ENCODE results near the gene MYL12B.

The MYL12B gene

DNA sequence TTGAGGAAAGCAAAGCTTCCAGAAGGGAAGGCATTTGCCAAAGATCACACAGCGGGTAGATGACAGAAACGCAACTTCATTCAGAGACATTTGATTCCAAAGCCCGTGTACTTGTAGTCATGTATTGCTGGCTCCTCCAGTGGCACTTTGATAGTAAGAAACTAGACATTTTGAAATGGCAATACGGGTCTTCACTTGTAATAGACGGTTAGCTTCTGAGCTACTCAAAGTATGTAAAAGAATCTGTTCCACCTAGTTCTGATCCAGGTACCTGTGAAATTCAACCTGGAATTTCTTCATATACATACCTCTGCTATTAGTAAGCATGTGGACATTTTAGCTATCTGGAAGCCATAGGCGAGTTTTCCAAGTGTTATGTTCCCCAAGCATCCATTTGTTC, 40.4 kb upstream of the MYL12B start:
- TF ChIP-seq RBAK (tag by site-specific recombination; IDR thresholded peaks at IDR 0.05) (no peak), ZBTB7A (tag by site-specific recombination; IDR thresholded peaks at IDR 0.05; ENCODE audit: low read depth) (no peak), ZNF202 (tag by site-specific recombination; IDR thresholded peaks at IDR 0.05; ENCODE audit: borderline replicate concordance) (no peak), ZNF114 (tag by site-specific recombination; IDR thresholded peaks at IDR 0.05) (no peak), ZNF169 (tag by site-specific recombination; IDR thresholded peaks at IDR 0.05) (no peak), TCF7L2 (IDR thresholded peaks at IDR 0.05; ENCODE audit: borderline replicate concordance, low read depth, low read length) (no peak), ZNF843 (tag by site-specific recombination; IDR thresholded peaks at IDR 0.05) (no peak), ZNF133 (tag by site-specific recombination; IDR thresholded peaks at IDR 0.05) (no peak), ZSCAN16 (tag by site-specific recombination; IDR thresholded peaks at IDR 0.05) (no peak), ZNF433 (tag by site-specific recombination; IDR thresholded peaks at IDR 0.05; ENCODE audit: low read depth) (no peak), ZNF48 (tag by site-specific recombination; IDR thresholded peaks at IDR 0.05) (no peak)
- TF ChIP-seq, protein P1, sequence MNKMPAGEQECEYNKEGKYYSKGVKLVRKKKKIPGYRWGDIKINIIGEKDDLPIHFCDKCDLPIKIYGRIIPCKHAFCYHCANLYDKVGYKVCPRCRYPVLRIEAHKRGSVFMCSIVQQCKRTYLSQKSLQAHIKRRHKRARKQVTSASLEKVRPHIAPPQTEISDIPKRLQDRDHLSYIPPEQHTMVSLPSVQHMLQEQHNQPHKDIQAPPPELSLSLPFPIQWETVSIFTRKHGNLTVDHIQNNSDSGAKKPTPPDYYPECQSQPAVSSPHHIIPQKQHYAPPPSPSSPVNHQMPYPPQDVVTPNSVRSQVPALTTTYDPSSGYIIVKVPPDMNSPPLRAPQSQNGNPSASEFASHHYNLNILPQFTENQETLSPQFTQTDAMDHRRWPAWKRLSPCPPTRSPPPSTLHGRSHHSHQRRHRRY (tag by site-specific recombination; IDR thresholded peaks at IDR 0.05): no peak
- TF ChIP-seq, protein P2, sequence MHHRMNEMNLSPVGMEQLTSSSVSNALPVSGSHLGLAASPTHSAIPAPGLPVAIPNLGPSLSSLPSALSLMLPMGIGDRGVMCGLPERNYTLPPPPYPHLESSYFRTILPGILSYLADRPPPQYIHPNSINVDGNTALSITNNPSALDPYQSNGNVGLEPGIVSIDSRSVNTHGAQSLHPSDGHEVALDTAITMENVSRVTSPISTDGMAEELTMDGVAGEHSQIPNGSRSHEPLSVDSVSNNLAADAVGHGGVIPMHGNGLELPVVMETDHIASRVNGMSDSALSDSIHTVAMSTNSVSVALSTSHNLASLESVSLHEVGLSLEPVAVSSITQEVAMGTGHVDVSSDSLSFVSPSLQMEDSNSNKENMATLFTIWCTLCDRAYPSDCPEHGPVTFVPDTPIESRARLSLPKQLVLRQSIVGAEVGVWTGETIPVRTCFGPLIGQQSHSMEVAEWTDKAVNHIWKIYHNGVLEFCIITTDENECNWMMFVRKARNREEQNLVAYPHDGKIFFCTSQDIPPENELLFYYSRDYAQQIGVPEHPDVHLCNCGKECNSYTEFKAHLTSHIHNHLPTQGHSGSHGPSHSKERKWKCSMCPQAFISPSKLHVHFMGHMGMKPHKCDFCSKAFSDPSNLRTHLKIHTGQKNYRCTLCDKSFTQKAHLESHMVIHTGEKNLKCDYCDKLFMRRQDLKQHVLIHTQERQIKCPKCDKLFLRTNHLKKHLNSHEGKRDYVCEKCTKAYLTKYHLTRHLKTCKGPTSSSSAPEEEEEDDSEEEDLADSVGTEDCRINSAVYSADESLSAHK (tag by site-specific recombination; IDR thresholded peaks at IDR 0.05): no peak
- TF ChIP-seq, protein P3, sequence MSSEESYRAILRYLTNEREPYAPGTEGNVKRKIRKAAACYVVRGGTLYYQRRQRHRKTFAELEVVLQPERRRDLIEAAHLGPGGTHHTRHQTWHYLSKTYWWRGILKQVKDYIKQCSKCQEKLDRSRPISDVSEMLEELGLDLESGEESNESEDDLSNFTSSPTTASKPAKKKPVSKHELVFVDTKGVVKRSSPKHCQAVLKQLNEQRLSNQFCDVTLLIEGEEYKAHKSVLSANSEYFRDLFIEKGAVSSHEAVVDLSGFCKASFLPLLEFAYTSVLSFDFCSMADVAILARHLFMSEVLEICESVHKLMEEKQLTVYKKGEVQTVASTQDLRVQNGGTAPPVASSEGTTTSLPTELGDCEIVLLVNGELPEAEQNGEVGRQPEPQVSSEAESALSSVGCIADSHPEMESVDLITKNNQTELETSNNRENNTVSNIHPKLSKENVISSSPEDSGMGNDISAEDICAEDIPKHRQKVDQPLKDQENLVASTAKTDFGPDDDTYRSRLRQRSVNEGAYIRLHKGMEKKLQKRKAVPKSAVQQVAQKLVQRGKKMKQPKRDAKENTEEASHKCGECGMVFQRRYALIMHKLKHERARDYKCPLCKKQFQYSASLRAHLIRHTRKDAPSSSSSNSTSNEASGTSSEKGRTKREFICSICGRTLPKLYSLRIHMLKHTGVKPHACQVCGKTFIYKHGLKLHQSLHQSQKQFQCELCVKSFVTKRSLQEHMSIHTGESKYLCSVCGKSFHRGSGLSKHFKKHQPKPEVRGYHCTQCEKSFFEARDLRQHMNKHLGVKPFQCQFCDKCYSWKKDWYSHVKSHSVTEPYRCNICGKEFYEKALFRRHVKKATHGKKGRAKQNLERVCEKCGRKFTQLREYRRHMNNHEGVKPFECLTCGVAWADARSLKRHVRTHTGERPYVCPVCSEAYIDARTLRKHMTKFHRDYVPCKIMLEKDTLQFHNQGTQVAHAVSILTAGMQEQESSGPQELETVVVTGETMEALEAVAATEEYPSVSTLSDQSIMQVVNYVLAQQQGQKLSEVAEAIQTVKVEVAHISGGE (tag by site-specific recombination; conservative IDR thresholded peaks at IDR 0.05; ENCODE audit: low read depth): no peak
- TF ChIP-seq, protein P4, sequence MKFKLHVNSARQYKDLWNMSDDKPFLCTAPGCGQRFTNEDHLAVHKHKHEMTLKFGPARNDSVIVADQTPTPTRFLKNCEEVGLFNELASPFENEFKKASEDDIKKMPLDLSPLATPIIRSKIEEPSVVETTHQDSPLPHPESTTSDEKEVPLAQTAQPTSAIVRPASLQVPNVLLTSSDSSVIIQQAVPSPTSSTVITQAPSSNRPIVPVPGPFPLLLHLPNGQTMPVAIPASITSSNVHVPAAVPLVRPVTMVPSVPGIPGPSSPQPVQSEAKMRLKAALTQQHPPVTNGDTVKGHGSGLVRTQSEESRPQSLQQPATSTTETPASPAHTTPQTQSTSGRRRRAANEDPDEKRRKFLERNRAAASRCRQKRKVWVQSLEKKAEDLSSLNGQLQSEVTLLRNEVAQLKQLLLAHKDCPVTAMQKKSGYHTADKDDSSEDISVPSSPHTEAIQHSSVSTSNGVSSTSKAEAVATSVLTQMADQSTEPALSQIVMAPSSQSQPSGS (tag by site-specific recombination; IDR thresholded peaks at IDR 0.05; ENCODE audit: low read depth): no peak
- TF ChIP-seq, protein P5, sequence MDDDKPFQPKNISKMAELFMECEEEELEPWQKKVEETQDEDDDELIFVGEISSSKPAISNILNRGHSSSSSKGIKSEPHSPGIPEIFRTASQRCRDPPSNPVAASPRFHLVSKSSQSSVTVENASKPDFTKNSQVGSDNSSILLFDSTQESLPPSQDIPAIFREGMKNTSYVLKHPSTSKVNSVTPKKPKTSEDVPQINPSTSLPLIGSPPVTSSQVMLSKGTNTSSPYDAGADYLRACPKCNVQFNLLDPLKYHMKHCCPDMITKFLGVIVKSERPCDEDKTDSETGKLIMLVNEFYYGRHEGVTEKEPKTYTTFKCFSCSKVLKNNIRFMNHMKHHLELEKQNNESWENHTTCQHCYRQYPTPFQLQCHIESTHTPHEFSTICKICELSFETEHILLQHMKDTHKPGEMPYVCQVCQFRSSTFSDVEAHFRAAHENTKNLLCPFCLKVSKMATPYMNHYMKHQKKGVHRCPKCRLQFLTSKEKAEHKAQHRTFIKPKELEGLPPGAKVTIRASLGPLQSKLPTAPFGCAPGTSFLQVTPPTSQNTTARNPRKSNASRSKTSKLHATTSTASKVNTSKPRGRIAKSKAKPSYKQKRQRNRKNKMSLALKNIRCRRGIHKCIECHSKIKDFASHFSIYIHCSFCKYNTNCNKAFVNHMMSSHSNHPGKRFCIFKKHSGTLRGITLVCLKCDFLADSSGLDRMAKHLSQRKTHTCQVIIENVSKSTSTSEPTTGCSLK (tag by site-specific recombination; IDR thresholded peaks at IDR 0.05): no peak
- TF ChIP-seq, protein P6, sequence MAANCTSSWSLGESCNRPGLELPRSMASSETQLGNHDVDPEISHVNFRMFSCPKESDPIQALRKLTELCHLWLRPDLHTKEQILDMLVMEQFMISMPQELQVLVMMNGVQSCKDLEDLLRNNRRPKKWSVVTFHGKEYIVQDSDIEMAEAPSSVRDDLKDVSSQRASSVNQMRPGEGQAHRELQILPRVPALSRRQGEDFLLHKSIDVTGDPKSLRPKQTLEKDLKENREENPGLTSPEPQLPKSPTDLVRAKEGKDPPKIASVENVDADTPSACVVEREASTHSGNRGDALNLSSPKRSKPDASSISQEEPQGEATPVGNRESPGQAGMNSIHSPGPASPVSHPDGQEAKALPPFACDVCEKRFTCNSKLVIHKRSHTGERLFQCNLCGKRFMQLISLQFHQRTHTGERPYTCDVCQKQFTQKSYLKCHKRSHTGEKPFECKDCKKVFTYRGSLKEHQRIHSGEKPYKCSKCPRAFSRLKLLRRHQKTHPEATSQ (tag by site-specific recombination; IDR thresholded peaks at IDR 0.05): no peak
- Histone ChIP-seq H3K4me1 (ENCODE audit: control insufficient read depth, insufficient read depth, low read length) (peaks cover 7% of the 10 kb centered on the region), H3K27ac (ENCODE audit: extremely low read depth, low read depth, low read length) (no peak overlapping the region)

More for the DNA sequence above, 40.4 kb upstream of the MYL12B start:
- Histone ChIP-seq H3K36me3 (ENCODE audit: control insufficient read depth in 2 of 2, insufficient read depth in 1 of 2, low read length in 2 of 2) (no peaks in the 10 kb centered on the region), H3K9me3 (ENCODE audit: control insufficient read depth, insufficient read depth, low read depth, low read length) (no peaks in the 10 kb centered on the region), H3K4me3 (ENCODE audit: low read depth, low read length) (no peak overlapping the region)
- ChIA-PET CTCF (interaction anchor here (0.6 to 1.0 kb wide), 3 partner anchors 9 to 778 kb away, joined by 3 read pairs; no protein-coding TSS in a partner anchor), POLR2A (no interaction called here)

Data from HEK293 (cell line).